Myocyte (in vitro differentiated cells): Measurements from ENCODE around the gene PURB. TPM values are rescaled to one million over a fixed set of nuclear protein-coding genes. Genes with fewer than 3 reads are reported as not detected.
"Not testable (repeated sequence)": the region's sequence is repeated elsewhere in the genome, so short reads cannot be mapped to it uniquely, and the experiment has no call there.

Experiments
- DNase-seq: peaks from one replicate; pipeline ENCODE4 v3.0.0-alpha.2; 2012; ENCODE audit warnings: low read depth
- total RNA-seq: library from RNA; depleted of rRNA; stranded (reverse); fragments of >200 nt; gene quantifications from 2 replicates; pipeline ENCODE4 v1.2.3, GENCODE V29; 2014

PURB gene
- total RNA-seq, 1 donor from 2014 or later, result 66.2 TPM

DNA sequence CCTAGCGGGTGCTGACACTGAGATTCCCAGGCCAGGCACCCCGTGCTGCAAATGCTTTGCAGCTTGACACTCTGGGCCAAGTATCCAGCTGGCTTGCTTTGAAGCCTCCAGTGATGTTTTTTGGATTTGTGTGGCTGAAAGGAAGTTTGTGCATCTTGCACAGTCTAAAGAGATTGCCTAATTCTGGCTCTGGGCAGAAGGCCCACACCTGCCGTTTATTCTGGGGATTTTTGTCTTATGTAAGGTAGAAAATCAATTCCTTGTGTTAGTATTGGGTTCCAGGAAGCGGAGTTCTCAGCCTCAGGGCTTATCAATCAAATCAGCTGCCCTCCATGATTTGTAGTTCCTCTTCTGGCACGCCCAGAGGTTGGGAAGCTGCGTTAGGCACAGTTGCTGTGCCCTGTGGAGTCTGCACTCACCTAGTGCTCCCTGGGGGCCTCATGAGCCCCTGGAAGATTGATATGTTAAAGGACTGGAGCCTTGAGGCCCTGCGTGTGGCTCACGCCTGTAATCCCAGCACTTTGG is 8.4 kb upstream of the PURB start:
- peak; percentile 71 for DNase-seq

DNA sequence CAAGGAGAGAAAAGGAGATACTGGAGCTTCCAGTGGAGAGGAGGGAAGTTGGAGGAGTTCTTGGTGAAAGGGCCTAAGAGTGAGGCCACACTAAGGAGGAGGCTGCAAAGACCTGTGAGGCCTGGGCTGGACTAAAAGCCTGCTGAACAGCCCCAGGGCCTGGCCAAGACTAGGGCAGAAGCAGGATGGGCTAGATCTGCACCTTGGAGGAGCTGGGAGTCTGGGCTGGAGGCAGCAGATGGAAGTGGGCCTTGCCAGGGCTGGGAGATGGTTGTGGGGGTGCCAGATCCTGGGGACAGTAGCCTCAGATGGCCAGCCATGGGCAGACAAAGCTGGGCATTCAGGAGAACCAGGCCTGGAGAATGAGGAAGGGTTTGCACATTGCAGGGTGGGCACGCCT is 6.5 kb upstream of the PURB start:
- DNase-seq, result peak; percentile 33

DNA sequence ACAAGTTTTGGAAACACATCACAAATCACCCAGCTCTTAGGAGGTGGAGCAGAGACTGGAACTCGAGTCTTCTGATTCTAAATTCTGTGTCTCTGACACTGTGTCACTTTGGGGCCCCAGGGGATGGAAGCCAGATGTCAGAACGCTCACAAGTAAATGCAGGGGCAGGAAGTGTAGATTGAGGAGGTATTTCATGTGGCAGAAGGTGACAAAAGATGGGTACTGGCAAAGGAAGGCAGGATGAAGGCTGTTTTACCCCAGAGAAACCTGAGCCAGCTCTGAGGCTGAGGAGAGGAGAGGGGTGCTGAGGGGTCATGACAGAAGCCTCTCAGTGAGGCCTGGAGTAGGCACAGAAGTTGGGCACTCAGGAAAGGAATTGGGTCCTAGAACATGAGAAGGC is 6.0 kb upstream of the PURB start:
- DNase-seq, result peak; percentile 21

DNA sequence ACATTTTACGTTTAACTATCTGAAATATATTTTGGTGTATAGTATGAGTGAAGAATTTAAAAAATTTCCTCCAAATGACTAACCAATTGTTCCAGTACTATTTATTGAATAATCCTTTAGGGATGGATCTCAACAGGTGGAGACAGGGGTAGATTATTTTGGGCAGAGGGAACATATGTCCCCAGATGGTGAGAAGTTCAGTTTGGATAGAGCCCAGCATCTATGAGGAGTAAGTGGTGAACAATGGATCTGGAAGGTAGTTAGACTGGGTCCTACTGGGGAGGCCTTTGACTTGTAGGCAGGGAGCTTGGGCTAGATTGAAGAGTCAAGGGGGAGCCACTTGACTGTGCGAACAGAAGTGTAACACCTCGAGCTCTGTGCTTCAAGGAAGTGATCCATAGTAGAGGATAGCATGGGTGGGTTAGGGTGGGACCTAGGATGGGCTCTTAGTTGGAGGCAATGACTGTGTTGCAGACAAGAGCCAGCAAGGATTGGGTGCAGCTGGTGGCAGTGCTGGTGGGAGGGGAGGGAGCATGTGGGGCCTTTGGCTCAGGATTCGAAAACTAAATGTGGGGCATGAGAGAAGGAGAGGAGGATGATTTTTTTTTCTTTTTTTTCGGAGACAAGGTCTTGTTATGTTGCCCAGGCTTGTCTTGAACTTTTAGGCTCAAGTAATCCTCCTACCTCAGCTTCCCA is 3.9 kb upstream of the PURB start:
- DNase-seq, result peak; percentile 97

DNA sequence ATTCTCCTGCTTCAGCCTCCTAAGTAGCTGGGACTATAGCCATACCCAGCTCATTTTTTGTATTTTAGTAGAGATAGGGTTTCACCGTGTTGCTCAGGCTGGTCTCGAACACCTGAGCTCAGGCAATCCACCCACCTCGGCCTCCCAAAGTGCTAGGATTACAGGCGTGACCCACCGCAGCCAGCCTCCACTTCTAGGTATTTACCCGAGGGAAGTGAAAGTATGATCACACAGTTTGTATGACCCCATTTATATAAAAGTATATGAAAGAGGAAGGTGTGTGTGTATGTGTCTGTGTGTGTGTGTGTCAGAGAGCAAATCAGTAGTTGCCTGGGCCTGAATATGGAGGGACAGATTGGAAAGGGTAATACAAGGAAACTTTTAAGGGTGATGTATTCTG is 2.0 kb upstream of the PURB start:
- peak; percentile 22 for DNase-seq

DNA sequence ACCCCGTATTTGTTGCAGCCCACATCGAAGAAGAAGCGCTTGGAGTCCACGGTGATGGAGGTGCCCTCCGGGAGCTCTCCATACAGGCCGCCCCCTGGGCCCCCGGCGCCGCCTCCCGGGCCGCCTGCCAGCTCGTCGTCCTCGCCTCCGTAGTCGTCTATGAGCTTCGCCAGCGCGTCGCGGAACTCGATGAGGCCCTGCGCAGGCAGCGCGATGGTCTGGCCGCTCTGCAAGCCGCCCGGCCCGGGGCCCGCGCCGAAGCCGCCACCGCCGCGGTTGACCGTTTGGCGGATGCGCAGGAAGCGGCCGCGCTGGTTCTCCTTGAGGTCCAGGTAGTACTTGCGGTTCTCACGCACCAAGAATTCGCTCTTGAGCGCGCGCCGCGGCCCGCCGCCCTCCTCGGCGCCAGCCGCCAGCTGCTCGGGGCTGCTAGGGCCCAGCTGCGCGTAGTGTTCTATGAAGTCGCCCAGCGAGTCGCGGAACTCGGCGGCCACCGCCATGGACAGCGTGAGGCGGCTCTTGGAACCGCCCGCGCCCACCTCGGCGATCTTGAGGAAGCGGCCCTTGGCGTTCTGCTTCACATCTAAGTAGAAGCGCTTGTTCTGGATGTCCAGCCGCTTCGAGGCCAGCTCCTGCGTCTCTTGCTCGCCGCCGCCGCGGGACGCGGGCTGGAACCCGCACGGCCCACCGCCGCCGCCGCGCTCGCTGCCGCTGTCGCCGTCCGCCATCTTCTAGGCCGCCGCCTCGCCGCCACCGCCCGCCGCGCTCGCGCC is 523 bp downstream of the PURB start:
- peak; percentile 85 for DNase-seq

DNA sequence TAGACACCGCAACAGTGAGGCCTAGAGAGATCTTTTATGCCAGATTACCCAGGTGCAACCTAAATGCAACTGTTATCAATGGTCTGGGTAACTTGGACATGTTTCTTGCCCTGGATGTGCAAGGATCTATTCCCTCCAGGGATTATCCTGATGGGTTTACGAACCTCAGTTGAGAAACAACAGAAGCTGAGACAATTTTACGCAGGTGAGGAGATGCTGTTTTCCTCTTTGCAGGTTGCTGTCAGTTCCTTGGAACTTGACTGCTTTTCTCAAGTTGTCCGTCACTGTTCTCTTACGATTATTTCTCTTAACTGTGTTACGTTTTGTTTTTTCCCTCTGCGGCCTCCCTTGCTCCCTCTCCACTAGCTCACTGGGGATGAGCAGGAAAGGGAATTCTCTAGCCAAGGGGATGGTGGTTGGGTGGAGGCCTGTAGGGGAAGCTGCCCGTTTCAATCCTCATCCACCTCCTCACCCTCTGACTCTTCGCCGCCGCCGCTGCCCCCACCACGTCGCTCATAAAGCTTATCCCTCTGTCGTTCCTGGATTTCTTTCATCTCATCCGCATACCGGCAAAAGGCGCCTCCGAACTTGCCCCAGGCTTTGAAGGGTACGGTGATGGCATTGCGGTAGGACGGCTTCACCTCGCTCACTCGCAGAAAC is 1.2 kb downstream of the PURB start:
- peak; percentile 32 for DNase-seq

DNA sequence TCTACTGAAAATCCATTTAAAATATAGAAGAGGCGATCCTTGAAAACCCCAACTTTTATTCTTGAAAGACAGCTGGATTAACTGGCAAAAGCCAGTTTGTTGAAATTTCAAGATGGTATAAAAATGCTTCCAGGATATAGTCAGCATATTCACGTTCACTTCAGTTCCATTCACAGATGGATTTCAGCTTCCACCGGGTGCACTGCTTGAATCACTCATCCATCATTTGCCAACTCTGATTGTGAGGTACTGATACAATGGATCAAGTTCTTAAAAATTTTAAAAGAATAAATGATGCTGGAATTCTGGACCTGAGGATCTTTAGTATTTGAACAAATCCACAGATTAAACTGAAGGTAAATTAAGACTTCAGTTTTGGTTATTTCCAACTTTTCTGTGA is 2.4 kb downstream of the PURB start:
- DNase-seq, result peak; percentile 59

DNA sequence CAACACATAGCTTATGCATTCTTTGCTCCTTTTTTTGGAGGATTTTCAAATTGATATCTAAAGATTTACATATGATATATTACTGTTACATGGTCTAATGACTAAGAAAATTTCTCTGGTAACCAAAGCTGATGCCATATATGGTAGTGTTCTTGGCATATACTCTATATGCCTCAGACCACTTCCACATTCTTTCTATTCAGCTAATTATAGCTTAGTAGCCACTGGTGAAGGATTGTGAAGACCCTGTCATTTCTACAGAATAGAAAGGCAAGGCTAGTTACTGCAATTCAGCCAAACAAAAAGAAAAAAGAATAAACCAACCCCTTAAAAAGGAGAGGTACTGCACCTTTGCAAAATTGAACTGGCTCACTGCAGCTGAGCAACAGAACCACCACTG is 3.7 kb downstream of the PURB start:
- peak; percentile 72 for DNase-seq

DNA sequence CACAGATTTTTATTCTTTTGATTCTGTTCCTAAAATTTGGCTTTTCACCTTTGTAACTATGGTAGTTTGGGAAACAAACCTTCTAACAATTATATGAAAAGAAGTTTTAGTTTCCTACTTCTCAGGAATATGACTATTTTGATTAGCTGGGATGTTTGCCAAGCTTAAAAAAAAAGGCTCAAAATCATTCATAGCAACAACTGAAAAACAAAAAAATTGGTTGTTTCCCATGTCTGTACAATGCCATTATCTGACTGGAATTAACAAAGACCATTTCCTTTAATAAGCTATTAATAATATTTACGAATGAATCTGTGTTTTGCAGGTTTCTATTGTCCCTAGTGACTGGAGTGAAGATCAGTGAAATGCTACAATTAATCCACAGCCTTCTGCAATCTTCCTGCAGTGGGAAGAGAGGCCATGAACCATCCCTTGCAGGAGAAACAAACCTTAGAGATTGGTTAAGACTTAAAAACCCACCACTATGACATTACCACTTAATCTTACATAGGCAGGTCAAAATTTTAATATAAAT is 4.2 kb downstream of the PURB start:
- peak; percentile 44 for DNase-seq

DNA sequence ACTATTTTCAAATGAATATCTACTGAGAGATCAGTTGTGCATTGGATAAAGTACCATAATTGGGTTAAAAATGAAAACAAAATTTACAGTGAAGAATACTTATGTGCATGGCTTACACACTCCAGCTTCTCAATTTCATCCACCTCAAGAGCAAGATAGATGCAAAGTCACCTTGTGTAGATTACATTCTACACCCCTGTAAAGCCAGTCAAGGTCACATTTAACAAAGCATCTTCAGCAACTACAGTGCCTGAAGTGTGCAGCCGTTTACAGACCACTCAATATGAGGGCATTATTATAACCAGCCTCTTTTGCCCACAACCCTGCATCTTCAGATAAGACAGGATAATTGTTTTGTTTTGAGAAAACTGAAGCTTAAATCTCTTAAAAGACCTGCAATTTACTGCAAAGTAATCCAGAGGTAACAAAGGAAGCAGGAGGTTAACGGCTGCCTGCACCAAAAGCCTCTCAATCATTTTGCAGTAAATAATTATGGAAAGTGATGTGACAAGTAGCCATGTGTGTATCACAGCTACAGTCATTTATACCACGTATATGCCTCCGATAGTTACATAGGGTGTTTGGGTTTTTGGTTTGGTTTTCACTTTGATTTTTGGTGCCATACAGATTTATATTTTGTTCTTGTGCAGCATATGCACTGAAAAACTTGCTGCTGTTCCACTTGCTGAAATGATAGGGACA is 4.9 kb downstream of the PURB start:
- peak; percentile 30 for DNase-seq

DNA sequence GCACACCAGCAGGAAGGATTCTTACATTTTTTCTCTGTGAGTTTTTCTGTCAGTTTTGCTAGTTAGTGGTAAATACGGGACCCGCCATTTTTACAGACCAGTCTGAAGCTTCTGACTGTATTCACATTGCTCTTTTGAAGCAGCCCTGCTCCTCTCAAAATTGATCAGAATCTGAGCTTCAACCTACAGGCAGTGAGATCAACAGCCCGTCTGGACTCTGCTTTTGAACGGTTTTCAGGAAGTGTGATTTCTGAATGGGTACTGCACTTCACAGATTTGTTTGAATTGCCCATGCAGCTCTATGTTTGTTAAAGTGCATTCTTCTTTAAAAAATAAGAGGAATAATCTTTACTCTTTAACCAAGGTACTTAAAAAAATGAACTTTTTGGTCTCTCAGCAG is 8.9 kb downstream of the PURB start:
- peak; percentile 9 for DNase-seq

DNA sequence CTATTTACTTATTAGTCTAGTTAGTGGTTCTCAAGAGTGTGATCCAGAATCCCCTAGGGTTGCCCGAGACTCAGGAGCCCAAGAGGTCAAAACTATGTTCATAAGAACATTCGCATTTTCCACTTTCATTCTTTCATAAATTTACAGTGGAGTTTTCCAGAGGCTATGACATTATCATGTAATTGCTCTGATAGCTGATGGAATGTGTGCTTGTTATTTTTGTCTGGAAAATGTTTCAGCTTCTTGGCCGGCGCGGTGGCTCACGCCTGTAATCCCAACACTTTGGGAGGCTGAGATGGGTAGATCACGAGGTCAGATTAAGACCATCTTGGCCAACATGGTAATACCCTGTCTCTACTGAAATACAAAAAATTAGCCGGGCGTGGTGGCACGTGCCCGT is 10.1 kb downstream of the PURB start:
- peak; percentile 14 for DNase-seq

DNA sequence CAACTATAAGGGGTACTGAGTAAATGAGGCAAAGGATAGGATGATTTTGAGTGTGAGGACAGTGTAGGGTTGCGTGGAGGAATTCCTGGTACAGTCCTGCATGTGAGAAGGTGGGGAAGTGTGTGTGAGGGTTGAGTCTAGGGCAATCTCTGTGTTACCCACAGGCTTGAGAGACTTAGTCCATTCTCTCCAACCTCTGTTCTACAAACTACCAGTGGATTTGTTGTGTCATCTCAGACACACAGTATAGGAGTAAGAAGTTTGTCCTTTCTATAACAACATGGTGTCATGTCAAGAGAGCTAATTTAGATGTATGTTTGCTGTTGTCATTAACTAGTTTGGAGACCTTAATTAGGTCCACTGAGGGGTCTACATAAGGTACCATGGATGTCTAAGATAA is 12.5 kb downstream of the PURB start:
- DNase-seq, result no peak

DNA sequence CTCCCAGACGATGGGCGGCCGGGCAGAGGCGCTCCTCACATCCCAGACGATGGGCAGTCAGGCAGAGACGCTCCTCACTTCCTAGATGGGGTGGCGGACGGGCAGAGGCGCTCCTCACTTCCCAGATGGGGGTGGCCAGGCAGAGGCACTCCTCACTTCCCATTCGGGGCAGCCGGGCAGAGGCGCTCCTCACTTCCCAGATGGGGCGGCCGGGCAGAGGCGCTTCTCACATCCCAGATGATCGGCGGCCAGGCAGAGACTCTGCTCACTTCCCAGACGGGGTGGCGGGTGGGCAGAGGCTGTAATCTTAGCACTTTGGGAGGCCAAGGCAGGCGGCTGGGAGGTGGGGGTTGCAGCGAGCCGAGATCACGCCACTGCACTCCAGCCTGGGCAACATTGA is 13.4 kb downstream of the PURB start:
- not testable (repeated sequence) for DNase-seq

DNA sequence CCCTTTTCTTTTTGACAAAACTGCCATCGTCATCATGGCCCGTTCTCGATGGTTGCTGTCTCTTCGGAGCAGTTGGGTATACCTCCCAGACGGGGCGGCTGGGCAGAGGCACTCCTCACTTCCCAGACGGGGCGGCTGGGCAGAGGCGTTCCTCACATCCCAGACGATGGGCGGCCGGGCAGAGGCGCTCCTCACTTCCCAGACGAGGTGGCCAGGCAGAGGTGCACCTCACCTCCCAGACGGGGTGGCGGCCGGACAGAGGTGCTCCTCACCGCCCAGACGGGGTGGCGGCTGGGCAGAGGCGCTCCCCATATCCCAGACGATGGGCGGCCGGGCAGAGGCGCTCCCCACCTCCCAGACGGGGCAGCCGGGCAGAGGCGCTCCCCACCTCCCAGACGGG is 14.6 kb downstream of the PURB start:
- not testable (repeated sequence) for DNase-seq

DNA sequence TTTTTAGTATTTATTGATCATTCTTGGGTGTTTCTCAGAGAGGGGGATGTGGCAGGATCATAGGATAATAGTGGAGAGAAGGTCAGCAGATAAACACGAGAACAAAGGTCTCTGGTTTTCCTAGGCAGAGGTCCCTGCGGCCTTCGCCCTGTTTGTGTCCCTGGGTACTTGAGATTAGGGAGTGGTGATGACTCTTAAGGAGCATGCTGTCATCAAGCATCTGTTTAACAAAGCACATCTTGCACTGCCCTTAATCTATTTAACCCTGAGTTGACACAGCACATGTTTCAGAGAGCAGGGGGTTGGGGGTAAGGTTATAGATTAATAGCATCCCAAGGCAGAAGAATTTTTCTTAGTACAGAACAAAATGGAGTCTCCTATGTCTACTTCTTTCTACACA is 15.0 kb downstream of the PURB start:
- peak; percentile 63 for DNase-seq

DNA sequence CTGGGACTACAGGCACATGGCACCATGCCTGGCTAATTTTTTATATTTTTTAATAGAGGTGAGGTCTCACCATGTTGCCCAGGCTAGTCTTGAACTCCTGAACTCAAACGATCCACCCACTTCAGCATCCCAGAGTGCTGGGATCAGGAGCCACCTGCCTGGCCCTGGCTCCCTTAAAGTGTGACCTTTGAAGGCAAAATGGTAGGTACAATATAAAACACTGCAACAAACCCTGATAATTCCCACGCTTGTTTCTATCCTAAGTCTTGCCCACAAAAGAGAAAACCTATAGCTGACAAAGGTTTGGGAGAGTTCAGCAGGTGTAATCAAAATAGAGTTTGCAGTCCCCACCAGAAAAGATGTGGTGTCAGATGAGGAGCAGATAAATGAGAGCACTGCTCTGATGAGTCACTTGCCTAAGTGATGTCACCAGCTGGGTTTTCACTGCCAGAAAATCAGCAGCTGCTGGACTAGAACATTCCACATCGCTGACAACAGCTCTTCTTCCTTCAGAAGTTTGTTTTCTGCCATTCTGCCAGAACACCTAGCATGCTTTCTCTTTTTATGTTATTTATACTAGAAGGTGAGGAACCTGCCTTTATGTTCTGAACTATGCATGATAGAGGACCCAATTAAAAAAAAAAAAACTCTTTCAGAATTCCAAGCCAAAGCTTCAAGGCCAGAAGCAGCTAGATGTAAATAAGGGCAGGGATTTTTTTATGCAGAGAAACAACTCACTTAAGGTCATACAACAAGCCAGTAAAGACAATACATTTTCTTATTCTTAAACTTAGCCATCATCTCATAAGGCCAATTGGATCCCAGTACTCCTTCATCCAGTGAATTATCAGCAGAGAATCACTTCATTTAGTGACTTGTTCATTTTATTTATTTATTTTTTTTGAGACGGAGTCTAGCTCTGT is 18.0 kb downstream of the PURB start:
- DNase-seq, result peak; percentile 96

DNA sequence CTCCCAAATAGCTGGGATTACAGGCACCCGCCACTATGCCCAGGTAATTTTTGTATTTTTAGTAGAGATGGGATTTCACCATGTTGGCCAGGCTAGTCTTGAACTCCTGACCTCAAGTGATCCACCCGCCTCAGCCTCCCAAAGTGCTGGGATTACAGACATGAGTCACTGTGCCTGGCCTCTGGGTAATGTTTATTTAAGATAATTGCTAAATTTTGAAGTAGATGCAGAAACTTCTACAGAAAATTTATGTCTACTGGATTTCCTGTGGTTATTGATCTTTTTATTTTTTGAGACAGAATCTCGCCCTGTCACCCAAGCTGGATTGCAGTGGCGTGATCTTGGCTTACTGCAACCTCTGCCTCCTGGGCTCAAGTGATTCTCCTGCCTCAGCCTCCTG is 23.4 kb downstream of the PURB start:
- not testable (repeated sequence) for DNase-seq

DNA sequence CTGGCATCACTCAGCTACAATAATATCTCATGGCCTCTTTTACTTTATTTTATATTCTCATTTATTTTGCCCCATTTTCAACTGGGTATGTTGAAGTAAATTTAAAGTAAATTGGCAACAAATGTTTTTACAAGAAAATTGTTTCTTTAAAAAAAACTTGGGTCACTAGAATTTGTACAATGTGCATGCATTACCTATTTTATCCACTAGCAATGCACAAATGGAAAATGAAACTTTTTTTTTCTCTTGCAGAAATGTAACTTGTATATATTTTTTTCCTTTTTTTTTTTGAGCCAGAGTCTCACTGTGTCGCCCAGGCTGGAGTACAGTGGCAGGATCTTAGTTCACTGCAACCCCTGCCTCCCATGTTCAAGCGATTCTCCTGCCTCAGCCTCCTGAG is 27.2 kb downstream of the PURB start:
- no peak for DNase-seq
